M059J (cell line): ENCODE measurements around the gene PLCB4. TPM values are rescaled to one million over a fixed set of nuclear protein-coding genes. Genes with fewer than 3 reads are reported as not detected.

ENCODE experiments used
- DNase-seq: peaks from one replicate; pipeline ENCODE4 v3.0.0-alpha.2; 2012; ENCODE audit warnings: low read depth
- total RNA-seq: library from RNA; depleted of rRNA; stranded (reverse); fragments of >200 nt; shearing (Covaris generic); gene quantifications from 2 replicates; pipeline ENCODE4 v1.2.3, GENCODE V29; 2014

The PLCB4 gene
- total RNA-seq, 1 experiment from 2014 or later = 16.1 TPM

DNA sequence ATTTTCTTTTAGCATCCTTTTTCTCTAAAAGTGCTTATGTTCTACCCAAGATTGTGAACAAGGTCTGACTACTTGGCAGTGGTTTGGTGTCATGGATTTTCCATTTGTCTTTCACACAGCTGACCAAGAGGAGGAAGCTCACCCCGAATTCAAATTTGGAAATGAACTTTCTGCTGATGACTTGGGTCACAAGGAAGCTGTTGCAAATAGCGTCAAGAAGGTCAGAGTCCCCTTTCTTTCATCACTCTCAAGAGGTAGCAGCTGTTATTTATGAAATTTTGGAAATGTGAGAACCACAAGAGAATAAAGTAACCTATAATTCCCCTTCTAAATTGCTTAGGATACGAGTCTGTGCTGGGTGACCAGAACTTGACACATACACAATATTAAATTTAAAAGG, 332.5 kb downstream of the PLCB4 start:
- no peak for DNase-seq

DNA sequence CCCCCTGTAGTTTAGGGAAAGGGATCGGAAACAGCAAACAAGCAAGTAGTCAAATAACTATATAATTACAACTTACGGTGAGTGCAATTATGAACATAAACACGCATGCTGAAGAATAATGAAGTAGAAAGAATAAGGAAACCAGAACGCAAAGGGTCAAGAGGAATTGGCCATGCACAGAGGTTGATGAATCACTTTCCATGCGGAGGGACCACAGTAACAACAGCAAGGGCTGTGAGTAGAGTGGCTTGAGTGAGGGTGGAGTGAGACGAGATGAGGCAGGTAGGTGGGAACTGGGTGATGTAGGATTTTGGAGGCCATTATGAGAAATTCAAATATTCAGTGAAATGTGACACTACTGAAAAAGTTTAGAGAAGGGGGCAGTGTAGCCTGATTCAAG, 333.3 kb downstream of the PLCB4 start:
- DNase-seq = no peak

DNA sequence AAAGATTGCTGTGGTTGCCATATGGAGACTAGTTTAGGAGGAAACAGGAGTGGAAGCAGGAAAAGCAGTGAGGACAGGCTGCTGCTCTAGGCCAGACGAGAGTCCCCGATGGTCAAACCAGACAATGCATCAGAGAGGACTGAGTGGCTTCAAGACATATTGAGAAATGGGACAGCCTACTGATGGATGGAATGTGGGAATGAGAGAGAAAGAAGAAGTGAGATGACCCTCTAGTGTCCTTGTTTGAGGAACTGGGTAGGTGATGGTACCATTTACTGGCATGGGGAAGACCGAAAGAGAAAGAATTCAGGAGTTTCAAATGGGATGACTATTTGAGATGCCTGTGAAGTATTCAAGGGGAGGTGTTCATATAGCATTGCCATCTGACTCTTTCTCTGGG, 333.7 kb downstream of the PLCB4 start:
- DNase-seq = no peak

DNA sequence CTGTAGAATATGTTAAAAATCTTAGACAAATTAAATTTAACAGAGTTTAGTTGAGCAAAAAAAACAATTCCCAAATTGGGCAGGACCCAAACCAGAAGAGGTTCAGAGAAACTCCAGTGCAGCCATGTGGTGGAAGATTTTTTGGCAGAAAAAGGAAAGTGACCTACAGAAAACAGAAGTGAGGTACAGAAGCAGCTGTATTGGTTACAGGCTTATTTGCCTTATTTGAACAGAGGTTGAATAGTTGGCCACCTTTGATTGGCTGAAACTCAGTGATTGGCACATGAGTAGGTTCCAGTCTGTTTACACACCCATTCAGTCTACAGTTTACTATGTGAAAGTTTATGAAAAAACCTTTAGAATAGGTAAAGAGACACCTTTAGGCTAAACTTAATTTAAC, 334.6 kb downstream of the PLCB4 start:
- no peak for DNase-seq

DNA sequence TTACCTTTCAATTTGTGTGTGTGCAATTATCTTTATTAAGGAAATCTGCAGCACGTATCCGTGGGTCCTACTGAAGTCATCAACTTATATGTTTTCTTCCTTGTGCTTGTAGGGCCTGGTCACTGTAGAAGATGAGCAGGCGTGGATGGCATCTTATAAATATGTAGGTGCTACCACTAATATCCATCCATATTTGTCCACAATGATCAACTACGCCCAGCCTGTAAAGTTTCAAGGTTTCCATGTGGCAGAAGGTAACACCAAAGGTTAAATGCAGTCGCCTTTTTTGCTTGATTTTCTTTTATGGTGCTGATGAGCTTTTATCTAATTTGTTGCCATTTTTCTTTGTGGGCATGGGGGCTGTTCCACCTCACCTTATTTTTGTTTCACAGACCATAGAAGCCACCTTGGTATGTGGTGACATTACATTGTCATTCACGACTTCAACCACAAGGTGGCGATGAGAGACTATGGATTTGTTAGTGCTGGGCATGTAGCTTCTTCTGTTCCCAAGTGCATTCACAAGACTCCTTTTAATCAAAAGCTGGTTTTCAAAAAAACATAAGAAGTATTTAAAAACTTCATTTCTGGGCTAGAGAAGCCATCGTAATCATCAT, 339.0 kb downstream of the PLCB4 start:
- DNase-seq = peak; percentile 81

DNA sequence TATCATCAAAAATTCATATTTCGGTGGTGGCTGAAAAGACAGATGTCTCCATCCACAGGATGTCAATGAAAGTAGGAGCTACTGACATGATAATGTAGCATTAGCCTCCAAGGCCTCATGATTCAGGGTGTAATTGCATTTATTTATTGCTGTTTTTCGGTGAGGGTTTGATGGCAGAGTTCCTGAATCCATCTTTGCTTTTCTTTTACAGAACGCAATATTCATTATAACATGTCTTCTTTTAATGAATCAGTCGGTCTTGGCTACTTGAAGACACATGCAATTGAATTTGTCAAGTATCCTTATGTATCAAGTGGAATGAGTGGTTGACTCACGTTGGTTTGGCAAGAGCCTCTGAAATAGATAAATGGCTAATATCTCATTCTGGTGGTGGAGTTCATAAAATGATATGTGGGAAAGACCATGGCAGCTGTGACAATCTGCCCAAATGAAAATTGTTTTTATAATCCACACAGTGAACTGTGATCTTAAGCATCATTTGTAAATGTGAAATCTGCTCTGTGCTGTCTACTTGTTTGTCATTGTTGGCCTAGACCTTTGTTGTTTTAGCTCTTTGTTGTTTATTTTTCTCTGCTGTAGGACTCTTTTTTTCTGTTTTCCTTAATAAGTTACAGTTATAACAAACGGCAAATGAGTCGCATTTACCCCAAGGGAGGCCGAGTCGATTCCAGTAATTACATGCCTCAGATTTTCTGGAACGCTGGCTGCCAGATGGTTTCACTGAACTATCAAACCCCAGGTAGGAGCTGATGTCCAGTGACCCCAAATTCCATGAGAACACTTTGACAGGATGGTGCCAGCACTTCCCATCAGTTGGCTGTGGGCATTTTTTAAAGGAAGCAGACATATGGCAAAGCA, 339.8 kb downstream of the PLCB4 start:
- DNase-seq = peak; percentile 86

DNA sequence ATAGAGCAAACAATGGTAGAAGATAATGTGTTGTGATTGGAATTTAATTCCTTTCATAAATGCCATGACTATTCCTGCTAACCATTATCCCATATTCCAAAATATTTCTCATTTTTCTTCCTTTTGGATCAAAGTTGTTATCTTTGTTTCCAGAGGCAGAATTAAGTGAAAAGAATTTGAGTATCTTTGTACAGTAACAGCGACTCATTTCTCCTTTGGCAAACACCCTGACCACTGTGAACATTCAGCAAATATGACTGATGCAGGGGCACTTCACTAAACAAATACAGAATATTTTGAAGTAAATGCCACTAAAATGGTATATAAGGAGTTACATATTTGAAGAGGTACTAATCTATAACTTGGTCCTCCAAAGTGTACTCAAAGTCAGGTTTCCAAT, 340.5 kb downstream of the PLCB4 start:
- peak; percentile 66 for DNase-seq

DNA sequence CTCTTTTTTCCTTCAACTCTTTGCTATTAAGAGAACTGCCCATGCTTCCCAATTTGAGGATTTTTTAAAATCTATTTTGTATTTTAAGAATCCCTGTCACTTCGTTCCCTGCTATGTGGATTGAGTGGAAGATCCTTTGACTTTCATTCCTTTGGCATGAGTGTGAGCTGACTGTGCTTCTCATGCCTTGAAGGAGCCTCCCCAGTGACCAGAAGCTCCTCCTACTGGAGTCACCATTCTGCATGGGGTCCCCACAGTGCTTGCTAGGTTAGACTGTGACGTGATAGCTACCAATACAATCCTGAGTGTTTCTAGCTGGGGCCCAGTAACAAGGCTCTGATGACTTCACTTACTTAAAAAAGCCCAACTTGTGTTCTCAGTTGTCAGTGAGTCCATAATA, 341.1 kb downstream of the PLCB4 start:
- DNase-seq = peak; percentile 93

DNA sequence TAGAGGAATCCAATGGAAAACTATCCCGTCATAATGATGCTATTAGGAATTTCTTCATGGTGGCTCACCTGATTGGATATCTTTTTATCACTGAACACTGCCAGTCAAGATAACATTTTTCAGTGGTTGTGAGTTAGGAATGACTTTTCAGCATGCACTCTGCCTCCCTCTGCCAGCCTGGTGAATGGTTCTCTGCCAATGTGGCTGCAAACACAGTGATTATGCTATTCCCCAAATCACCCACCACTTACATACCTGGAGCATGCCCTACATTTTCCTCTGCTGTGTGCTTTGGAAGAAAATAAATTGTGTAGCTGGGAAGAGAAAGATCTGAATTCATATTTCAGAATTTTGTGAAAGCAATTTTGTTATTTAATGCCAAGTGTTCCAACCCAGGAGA, 342.9 kb downstream of the PLCB4 start:
- no peak for DNase-seq

DNA sequence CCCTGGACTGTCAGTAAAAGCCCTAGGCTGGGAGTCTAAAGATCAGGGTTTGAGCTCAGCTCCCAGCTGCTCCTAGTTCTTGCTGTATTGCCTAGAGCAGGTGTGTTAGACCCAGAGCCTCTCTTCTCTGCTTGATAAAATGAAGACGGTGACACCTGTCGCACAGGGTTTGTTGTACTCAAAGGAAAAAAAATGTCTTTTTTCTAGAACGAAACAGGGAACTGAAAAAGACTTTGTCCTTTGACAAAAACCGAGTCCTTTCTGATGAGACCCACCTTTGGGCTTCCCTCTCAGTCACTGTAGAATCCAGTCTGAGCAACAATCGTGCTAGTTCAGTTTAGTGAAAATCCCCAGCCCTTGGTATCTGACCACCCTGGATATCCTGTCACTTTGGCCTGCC, 343.4 kb downstream of the PLCB4 start:
- DNase-seq = no peak

DNA sequence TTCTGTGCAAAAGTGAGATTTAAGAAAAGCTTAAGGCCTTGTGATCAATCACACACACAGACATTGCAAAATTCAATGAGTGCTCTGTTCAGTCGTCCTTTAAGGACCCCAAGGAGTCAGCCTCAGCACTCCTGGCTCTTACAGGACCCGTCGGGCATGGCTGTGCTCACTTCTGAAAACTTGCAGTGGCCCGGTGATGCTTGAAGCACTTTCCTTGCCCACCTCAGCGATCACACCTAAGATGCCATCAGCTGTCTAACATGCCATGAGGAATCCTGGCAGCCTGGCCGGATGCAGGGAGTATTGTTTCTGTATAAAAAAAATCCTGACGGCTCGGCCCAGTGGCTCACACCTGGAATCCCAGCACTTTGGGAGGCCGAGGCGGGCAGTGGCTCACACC, 344.1 kb downstream of the PLCB4 start:
- no peak for DNase-seq

DNA sequence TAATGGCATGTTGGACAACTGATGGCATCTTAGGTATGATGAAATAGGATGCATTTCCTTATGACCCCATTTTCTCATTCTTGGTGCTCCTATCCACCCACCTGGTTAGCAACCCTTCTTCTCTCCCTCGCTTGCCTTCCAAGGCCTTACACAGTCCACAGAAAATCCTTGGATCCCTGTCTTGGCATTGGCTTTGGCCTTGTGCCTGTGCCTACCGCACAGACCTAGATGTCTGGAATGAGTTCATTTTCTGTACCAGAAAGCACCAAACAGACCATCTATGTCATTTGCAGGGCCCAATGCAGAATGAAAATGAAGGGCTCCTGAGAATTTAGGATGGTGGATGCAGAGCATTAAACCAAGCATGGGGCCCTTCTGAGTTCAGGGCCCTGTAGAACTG, 346.5 kb downstream of the PLCB4 start:
- no peak for DNase-seq

DNA sequence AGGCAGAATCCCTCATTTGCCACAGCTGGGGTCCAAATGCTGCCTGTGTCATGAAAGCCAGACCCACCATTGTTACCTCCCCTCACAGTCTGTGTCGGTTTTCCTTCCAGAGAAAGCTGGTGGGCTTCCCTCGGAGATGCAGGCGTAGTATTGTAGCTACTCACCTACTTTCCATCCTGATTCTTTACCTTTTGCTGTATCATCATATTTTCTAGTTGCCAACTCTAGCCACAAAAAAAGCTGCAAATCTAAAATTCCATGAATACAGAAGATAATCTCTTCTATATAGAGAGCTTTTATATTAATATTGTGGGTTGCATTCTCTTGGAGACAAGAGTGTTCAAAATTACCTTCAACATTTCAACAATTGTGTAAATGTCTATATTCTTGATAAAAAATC, 347.5 kb downstream of the PLCB4 start:
- no peak for DNase-seq

DNA sequence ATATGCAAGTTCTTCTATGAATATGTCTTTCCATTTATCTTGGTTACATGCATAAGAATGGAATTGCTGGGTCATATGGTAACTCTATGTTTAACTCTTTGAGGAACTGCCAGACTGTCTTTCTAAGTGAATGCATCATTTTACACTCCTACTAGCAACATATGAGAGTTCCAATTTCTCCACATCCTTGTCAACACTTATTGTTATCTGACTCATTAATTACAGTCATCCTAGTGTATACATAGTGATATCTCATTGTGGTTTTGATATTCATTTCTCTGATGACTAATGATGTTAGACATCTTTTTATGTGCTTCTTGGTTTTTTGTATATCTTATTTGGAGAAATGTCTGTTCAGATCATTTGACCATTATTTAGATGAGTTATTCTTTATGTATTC, 348.8 kb downstream of the PLCB4 start:
- DNase-seq = peak; percentile 88

DNA sequence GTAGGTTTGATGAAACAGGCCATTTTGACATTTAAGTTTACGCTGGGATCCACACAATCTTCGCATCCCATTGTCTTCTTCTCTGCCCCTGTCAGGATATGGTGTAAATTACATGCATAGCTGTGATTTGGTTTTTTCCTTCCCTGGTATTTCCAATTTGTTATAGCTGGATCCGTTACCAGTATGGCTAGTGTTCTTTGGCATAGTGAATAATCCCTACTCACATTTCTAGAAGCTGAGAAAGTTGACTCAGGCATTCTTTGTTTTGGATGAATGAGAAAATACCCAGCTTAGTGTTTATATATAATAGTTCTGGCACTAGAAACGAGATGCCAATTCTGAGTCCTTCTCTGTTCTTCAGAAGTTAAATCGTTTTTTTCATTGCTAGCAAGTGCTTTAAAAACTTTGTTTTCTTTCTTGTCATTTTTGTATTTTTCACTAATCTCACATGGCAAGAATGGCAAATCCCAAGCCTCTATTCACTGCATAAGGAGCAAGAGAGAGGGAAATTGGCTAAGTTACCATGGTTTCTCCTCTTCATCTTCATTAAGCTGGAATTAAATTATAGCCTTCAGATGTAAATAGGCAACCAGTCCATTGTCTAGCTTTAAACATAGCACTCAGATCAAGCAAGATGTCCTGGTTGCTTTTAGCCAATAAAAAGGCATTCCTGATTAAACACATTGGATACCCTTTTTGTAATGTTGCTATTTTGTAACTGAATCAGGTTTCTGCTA, 353.6 kb downstream of the PLCB4 start:
- DNase-seq = no peak

DNA sequence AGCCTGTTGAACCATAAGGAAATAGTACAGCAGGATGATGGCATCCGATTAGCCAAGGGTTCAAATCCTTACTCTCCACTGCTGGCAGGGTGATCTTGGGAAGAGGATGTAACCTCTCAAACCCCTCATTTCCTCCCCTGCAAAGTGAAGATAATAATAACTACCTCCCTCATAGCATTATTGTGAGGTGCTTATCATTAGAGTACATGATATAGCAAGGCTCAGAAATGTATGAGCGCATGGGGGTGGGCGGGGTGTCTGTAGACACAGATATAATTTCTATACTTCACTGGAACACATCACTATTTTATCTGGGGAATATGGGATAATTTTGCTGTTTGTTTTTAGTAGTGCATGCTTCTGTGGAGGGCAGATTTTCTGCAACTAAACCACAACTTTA, 355.7 kb downstream of the PLCB4 start:
- DNase-seq = no peak

DNA sequence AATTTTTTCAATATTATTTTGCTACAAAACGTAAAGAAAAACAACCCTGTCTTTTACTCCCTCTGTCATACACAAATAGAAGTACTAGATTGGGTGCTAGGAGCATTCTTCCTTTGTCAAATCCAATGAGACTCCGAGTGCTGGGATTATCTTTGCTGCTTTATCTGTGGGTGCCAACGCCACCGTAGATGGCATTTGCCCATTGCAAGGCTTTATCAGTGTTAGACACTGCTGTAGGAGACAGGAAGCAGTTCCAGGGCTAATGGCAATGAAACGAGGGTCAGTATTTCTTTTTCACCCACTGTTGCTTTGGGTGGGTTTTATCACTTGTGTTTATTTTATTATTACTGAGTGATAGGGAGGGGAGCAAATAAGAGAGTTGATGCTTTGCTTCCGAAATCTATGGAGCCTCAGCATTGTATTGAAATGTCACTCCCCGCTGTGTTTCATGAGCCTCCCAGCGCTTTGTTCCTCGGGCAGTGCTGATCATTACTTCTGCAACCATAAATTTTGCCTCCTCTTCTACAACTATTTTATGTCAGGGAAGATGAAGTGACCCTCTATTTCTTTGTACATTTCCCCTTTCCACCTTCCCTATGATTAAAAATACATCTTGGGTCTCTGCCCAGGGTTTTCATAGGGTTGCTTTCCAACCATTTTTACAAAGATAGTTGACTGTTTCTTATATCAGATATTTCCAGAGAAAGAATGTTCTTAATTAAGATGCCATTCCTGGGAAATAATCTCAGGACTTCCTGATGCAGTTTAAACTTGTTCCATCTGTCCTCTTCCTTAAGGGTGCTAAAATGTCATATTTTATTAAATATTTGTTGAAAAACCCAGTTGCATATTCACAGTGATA, 358.8 kb downstream of the PLCB4 start:
- no peak for DNase-seq

DNA sequence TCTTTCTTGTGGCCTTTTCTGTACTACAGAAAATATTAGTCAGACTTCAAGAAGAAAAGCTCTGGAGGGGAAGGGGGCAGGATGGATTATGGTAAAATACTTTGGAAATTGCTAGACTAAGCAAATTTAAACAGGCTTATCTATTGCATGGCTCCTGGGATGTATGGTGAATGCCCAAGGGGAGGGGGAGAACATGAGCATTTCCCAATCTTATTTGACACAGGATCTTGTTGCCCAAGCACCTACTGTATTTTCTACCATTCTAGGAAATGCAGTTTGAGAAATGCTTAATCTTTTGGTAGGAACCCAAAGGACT, 359.4 kb downstream of the PLCB4 start:
- no peak for DNase-seq

DNA sequence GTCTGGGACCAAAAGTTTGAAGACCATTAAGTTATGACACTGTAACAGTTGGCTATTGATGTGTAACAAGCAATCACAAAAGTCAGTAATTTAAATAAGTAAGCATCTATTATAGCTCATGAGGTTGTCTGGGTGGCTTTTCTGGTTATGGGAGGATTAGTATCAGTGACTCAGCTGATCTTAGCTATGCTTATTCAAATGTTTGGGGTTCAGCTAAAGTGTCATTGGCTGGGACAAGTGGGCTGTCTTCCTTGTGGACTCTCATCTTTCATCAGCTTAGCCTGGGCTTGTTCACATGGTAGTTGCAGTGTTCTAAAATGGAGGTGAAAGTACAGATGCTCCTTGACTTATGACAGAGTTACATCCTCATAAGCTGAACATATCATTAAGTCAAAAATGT, 370.9 kb downstream of the PLCB4 start:
- peak; percentile 25 for DNase-seq

DNA sequence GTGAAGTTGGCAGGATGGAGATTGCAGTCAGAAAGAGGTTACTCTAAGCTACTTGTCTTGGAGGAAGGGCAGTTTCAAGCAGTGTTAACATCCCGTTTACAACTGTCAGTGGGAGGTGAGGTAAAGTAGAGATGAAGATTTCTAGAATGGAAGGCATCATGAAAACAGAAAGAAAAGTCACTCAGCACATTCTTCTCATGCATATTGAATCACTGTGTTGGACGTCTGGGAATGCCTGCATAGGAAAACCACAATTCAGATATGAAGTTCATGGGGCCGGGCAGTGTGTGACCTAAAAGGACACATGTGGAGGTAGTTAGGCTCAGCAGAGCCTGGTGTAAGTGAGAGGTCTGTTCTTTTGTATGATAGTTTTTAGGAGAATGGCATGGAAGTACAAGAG, 372.0 kb downstream of the PLCB4 start:
- DNase-seq = no peak

DNA sequence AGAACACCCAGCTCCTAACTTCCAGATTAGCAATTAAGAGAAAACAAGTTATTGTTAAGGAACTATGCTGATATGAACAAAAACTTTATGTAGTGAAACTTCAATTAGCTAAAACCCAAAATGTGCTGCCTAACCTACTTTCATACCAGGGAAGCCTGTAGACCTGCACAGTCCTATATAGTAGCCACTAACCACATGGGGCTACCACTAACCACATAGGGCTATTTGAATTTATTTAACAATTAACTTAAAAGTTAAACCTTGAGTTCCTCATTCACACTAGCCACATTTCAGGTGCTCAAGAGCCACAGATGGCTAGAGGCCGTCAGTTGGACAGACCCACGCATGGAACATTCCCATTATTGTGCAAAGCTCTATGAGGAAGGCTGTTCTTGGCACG, 373.1 kb downstream of the PLCB4 start:
- no peak for DNase-seq

DNA sequence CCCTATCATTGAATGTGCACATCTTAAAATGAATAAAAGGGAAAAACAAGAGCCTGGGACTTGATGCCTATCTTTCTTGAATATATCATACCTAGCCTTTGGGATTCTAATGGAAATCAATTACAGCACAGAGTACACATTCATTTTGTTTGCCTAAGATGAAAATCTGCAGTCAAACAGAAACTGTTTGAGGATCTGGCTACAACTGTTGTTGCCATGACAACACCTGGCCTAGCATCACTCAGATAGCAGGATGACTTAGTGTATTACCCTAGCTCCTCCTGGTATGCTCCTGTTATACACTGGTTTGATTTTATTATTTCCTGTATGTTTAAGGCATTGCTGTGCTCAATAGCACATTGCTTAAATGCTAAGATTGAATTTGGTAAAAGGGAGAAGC, 374.0 kb downstream of the PLCB4 start:
- DNase-seq = peak; percentile 63
